GM12874 (cell line): Measurements from ENCODE around the gene AGO3.

Experiments used
- CTCF ChIP-seq: IDR thresholded peaks from 2 replicates; pipeline ENCODE4 v1.5.1; 2011; ENCODE audit warnings: low read depth, mild to moderate bottlenecking, control low read depth, low read length, moderate library complexity; ENCODE audit not compliant: insufficient read depth

AGO3 gene

GRCh38 chr1:36076979-36077573, 146.2 kb downstream of the AGO3 start:
- no peak for TF ChIP-seq CTCF

GRCh38 chr1:36080236-36080635, 149.3 kb downstream of the AGO3 start:
- no peak for TF ChIP-seq CTCF

- TF ChIP-seq CTCF, result no peak
Measured at GRCh38 chr1:36080801-36081200, 149.9 kb downstream of the AGO3 start.

- TF ChIP-seq CTCF, result no peak
Measured at GRCh38 chr1:36081926-36082485, 151.1 kb downstream of the AGO3 start.

GRCh38 chr1:36083219-36083618, 152.3 kb downstream of the AGO3 start:
- no peak for TF ChIP-seq CTCF

GRCh38 chr1:36083635-36084496, 153.0 kb downstream of the AGO3 start, which contains the start of gene TEKT2:
TSS of gene TEKT2 (plus strand) at chr1:36084094. CDS start at chr1:36084922, 828 bp downstream.
- no peak for TF ChIP-seq CTCF

GRCh38 chr1:36084497-36085115, 153.7 kb downstream of the AGO3 start:
- TF ChIP-seq CTCF, result no peak
